Mammary microvascular endothelial cell (primary cell): ENCODE measurements around the gene TCAF1. TPM values are rescaled to one million over a fixed set of nuclear protein-coding genes. Genes with fewer than 3 reads are reported as not detected.

Source experiments
- total RNA-seq: library from RNA; depleted of rRNA; stranded (reverse); fragments of >200 nt; gene quantifications from 2 replicates; pipeline ENCODE4 v1.2.3, GENCODE V29; 2015

TCAF1 gene
- 26.8 and 33.3 TPM in 2 replicates for total RNA-seq

GRCh38 chr7:143901668-143902331 is at the start of gene TCAF1:
Gene TCAF1, minus strand, starts transcription at chr7:143902176. Its CDS starts 25,568 bp downstream, at chr7:143876608.

GRCh38 chr7:143934526-143935325 is 32.8 kb upstream of the TCAF1 start, which contains the start of gene OR2F2:
Gene OR2F2, plus strand, starts transcription at chr7:143935233. Its CDS starts 0 bp downstream, at chr7:143935233.

Other genes starting within 250 kb of the TCAF1 start
- not detected in 2 replicates for gene CTAGE6, start 144.5 kb downstream of the TCAF1 start, total RNA-seq
- not detected in 2 replicates for gene OR2F2, start 33.1 kb upstream of the TCAF1 start, total RNA-seq
- not detected in 2 replicates for gene OR2F1, start 52.7 kb upstream of the TCAF1 start, total RNA-seq
- not detected in 2 replicates for gene OR6B1, start 98.1 kb upstream of the TCAF1 start, total RNA-seq
- gene OR2A5, start 146.8 kb upstream of the TCAF1 start, total RNA-seq = not detected in 2 replicates
- gene OR2A25, start 167.6 kb upstream of the TCAF1 start, total RNA-seq = not detected in 2 replicates
- gene OR2A12, start 184.1 kb upstream of the TCAF1 start, total RNA-seq = not detected in 2 replicates
- gene OR2A2, start 207.4 kb upstream of the TCAF1 start, total RNA-seq = not detected in 2 replicates
- not detected in 2 replicates for gene OR2A14, start 221.0 kb upstream of the TCAF1 start, total RNA-seq